Fibroblast of the aortic adventitia (primary cell): Measurements from ENCODE around the gene SH3GL1. TPM values are rescaled to one million over a fixed set of nuclear protein-coding genes. Genes with fewer than 3 reads are reported as not detected.

Experiments
- DNase-seq: peaks from one replicate; pipeline ENCODE4 v3.0.0-alpha.2; 2010; ENCODE audit warnings: low read depth
- H3K4me3 ChIP-seq: 2 replicates; pipeline ENCODE4 v1.5.1; 2011; ENCODE audit warnings: low read depth, mild to moderate bottlenecking, control low read depth, low read length, moderate library complexity
- CTCF ChIP-seq: IDR thresholded peaks from 2 replicates; pipeline ENCODE4 v1.5.1; 2011; ENCODE audit warnings: mild to moderate bottlenecking, low read length, control low read depth, inconsistent platforms; ENCODE audit not compliant: insufficient read depth
- total RNA-seq: library from RNA; depleted of rRNA; stranded (reverse); fragments of >200 nt; gene quantifications from 2 replicates; pipeline ENCODE4 v1.2.3, GENCODE V29; 2012; ENCODE audit warnings: low replicate concordance

Gene SH3GL1
- total RNA-seq, 1 donor: 97.2 TPM

GRCh38 chr19:4439243-4439642 is 38.9 kb upstream of the SH3GL1 start:
- DNase-seq: no peak
- TF ChIP-seq CTCF: no peak
- no peak overlapping the region for H3K4me3 ChIP-seq

- DNase-seq: no peak
Measured at GRCh38 chr19:4437103-4437502, 36.8 kb upstream of the SH3GL1 start.

GRCh38 chr19:4436231-4436630 is 35.9 kb upstream of the SH3GL1 start:
- no peak overlapping the region for H3K4me3 ChIP-seq
- TF ChIP-seq CTCF: no peak
- DNase-seq: no peak

More at GRCh38 chr19:4437103-4437502, 36.8 kb upstream of the SH3GL1 start:
- H3K4me3 ChIP-seq: no peak overlapping the region
- no peak for TF ChIP-seq CTCF

GRCh38 chr19:4434391-4434790 is 34.0 kb upstream of the SH3GL1 start:
- TF ChIP-seq CTCF: no peak
- H3K4me3 ChIP-seq: no peak overlapping the region
- no peak for DNase-seq

GRCh38 chr19:4432918-4433506 is 32.7 kb upstream of the SH3GL1 start:
- no peak for TF ChIP-seq CTCF
- H3K4me3 ChIP-seq: no peak overlapping the region
- no peak for DNase-seq

- no peak for TF ChIP-seq CTCF
- no peak for DNase-seq
- no peak overlapping the region for H3K4me3 ChIP-seq
Measured at GRCh38 chr19:4431808-4432674, 31.7 kb upstream of the SH3GL1 start.
